ENCODE data around the gene FCGR3B.
"Not testable (repeated sequence)": the region's sequence is repeated elsewhere in the genome, so short reads cannot be mapped to it uniquely, and the experiment has no call there.

FCGR3B gene

DNA sequence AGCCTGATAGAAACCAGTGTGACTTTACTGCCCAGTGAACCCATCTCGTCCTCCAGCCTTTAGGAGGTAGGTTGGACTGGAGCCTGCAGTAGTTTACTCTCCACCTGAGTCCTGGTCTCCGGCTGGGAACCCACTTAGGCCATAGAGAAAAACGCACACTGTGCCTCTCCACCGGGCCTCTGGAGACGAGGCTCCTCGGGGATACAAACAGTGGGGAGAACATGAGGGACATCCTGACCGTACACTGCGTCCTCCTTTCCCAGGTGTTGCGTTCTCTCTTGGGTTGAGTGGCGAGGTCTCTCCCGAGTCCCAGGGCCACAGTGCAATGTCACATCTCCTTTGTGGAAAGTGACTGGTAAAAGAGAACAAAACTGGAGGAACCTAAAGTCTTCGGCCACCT lies 26.0 kb downstream of the FCGR3B start:
- DNase-seq, result not testable (repeated sequence)

DNA sequence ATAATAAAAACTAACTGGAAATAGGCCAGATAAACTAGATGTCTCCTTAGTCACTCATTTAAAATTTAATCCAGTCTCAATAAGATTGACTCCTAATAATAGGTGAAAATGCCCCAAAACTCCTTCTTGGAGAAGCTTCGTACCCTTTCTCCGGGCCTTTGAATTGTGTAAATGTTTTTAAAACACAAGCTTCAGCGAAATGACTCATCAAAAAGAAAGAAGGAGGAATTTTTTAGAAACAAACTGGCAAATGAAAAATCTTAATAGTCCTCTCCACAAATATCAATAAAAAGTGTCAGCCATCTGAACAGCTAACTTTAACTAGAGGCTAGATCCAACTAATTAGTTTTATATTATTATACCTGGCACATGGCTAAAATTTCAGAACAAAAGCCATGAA lies 33.9 kb downstream of the FCGR3B start:
- DNase-seq, result not testable (repeated sequence)

DNA sequence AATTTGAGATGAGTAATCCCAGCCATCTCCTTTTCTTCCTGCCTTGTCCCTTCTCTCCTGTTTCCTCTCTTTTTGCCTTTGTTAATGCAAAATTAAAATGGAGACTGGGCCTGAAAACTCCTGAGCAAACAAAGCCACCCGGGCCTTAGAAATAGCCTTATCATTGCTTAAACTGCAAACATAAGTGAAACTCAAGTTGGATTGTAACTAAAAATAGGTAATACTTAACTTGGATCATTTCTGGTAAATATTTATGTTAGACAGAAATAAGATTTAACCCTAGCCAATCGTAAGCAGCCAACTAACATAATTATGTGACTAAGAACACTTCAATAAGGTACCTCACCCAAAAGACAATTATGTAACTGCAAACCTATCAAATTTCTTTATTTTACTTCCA lies 35.4 kb downstream of the FCGR3B start:
- DNase-seq, result not testable (repeated sequence)

DNA sequence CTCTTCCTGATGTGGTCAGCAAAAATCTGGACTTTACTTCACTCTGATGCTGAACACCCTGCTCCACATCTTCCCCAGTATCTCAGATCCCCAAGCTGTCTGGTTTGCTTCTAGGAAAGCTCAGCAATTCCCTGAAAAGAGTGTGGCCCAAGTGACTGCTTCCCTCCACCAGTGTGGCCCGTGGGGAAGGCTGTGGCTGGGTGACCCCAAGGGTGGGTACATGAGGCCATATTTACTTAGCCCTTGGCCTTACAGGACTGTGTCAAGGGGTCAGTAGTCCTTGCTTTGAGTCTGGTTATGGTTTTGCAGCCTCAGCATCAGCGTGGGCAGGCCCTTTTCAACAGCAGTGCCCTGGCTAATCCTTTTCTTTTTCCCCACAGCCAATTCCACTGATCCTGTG lies 35.8 kb downstream of the FCGR3B start:
- DNase-seq, result not testable (repeated sequence)

DNA sequence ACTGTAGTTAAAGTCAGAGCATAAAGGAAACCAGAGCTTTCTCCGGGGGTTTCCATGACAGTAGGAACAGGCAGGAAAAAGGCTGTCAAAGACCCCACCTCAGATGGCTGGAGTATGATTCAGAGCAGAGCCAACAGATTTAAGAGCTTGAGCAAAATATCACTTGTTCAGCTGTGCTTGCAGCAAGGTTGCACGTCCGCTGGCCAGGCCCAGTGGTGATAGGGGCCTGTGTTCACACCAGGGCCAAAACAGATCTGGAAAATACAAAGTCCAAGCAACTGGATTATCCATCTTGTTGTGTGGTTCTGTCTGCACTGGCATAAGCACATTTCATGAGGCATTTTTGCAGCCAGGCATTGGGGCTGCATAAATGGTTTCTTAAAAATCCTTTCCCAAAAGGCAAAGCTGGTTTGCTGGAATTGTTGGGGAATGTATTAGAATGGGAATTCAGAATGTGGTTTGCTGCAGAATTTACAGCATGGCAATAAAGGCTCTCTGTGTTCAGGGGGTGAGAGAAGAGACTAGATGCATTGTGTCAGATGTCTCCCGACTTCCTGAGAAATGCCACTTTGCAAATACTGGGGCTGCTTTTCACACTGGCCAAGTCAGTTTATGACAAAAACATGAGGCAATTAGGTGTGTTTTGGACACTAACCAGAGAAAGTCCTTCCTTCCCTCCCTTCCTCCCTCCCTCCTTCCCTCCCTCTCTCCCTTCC lies 36.5 kb downstream of the FCGR3B start:
- DNase-seq, result not testable (repeated sequence)

DNA sequence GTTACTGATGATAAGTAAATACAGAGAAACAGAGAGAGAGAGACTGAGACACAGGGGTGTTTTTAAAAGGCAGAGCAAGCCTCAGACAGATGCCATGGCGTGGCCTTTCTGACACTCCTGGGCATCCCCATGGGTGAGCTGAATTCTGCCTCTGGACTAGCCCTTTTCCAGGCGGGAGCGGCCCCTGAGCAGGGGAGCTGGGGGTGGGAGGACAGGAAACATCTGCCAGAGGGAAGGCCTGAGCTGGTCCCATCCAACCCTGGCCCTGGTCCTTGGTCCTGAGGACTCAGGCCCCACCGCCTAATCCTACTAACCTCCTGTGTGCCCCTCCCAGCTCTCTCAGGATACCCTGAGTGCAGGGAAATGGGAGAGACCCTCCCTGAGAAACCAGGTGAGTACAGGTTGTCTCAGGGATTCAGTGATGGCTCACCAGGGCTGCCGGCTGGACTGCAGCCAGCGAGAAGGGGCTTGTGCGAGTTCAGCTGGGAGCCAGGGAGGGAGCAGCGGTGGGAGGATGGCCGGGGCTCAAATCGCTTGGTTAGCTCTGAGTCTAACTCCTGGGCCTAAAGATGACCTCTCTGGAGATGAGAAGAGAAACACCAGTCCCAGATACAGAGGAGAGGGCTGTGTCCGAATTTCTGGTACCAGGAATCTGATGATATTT lies 37.8 kb downstream of the FCGR3B start:
- not testable (repeated sequence) for DNase-seq

DNA sequence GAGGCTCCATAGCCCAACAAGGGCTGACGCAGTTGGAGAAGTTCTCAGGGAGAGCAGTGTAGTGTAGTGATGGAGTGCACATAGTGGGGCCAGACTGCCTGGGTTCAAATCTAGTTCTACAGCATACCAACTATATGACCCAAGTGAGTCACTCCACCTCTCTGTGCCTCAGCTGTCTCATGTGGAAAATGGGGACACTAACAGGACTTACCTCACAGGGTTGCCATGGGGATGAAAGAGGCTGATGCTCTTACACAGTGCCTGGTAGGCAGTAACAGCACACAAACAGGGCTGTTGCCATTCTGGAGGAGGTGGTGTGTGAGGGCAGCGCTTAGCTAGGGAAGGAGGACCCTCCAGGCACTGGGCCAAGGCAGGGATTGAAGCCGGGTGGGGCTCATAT lies 38.4 kb downstream of the FCGR3B start:
- not testable (repeated sequence) for DNase-seq

DNA sequence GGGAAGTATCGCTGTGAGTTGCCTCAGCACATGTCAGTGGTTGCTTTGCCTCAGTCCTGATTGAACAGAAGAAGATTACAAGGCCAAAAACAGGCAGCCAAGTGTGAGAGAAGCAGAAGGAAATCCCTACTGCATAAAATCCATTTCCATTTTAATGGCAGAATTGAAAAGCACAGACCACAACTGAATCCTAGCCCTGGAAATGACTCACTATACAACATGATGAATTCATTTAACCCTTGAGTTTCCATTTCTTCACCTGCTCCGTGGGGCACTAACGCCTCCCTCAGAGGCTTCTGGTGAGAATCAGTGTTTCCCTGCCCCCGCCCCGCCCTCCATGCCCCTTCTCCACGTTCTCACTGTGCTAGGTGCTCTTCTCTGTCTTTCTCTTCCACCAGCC lies 41.1 kb downstream of the FCGR3B start:
- DNase-seq, result not testable (repeated sequence)

DNA sequence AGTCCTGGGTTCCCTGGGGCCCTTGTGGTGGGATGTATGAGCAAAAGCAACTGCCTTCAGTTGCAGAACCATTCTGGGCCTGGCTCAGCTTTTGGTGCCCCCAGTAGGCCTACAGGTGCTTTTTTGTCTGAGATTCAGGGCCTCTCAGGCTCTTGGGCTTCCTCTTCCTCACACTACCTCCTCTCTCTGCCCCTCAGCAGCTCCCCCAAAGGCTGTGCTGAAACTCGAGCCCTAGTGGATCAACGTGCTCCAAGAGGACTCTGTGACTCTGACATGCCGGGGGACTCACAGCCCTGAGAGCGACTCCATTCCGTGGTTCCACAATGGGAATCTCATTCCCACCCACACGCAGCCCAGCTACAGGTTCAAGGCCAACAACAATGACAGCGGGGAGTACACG lies 41.6 kb downstream of the FCGR3B start:
- not testable (repeated sequence) for DNase-seq

DNA sequence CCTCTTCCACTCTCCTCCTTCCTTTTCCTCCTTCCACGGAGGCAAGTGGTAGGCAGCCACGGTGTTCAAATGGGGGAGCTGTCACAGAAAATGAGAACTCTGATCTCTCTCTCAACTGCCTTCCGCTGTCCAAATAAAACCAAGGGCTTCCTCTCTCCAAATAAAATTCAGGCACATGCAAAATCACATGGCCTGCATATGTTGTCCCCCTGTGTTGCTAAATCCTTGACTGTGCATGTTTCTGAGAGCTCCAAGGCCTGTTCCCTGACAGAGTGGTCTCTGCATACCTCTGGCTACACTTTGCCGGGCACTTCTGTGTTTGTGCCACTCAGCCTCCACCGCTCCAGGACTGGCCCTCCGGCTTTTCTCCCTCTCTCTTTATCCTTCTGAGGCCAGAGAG lies 42.4 kb downstream of the FCGR3B start:
- not testable (repeated sequence) for DNase-seq

DNA sequence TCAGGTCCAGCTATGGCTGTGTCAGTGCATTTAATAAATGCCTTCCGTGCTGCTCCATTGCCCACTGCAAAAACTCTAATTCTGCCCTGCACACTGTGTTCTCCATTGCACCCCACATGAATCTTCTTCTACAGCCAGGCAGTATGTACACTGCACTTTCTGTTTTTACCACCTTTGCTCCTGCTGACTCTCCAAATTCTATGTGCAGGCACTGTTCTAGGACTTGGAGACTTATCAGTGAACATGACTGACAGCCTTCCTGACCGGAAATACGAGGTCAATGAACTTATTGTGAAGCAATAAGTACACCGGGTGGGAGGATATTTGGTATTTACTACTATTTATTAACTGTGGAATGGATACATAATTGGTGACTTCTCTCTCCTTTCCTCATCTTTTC lies 48.1 kb downstream of the FCGR3B start:
- DNase-seq, result not testable (repeated sequence)

DNA sequence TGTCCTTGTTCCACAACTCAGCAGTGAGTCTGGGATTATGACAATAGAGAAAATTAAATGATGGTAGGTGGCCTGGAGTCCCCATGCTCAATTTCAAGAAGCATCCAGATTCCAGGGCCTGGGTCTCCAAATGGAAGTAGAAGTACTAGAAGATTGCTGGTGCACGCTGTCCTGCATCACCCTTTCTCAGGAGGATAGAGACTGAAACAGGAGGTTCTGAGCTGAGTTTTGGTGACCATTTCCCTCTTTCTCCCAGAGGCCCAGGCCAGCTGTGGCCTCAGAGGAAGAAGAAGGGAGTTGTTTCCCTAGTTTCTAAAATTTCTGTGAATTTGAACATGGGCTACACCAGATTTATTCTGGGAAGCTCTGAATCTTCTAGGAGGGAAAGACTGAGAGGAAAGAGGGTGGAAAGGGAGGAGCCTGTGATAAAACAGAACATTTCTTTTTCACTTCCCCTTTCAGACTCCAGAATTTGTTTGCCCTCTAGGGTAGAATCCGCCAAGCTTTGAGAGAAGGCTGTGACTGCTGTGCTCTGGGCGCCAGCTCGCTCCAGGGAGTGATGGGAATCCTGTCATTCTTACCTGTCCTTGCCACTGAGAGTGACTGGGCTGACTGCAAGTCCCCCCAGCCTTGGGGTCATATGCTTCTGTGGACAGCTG lies 50.0 kb downstream of the FCGR3B start:
- DNase-seq, result not testable (repeated sequence)

DNA sequence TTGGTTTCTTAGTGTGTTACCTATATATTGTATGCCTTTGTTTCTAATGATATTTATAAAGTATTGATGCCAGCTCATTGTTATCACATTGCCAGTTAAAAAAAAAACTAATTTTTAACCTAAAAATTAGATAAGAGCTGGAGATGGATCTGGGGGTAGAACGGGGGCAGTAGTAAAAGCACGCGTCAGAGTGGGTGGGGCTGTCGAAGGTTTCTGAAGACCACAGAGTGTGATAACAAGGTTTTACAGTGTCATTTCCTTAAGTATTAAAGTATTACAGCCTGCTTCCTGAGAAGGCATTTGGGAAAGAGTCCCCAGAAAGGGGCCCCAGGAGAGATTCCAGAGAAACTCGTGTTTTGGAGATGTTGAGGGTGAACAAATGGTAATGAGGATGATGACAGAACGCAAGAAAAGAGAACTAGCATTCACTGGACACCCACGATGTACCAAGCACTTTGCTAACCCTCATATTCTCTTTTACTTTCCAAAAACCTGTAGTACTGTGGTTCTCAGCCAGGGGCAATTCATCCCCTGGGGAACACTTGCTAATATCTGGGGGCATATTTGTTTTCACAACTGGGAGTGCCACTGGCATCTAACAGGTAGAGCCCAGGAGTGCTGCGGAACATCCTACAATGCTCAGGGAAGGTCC lies 51.0 kb downstream of the FCGR3B start:
- not testable (repeated sequence) for DNase-seq

DNA sequence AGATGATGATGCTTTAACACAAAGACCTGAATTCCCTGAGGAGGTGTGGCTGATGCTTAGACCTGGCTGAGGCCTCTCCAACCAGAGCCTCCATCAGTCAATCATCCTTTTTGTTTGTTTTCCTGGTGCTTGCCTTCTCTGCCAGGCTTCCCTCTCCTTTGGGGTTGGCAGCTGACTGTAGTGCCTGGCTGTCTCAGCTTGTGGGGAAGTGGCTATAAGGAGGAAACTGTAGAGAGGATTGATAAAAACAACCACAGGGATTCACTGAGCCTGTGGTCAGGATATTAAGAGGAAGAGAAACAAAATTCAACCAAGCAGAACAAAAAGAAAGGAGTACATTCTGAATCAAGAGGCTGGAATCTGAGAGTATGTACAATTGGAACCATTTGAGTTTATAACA lies 54.3 kb downstream of the FCGR3B start:
- not testable (repeated sequence) for DNase-seq

Measured in NCI-H69 (cell line).